AG10803 (cell line): ENCODE data around the gene JMY.

Experiments used
- DNase-seq: peaks from one replicate; pipeline ENCODE4 v3.0.0; 2010; ENCODE audit warnings: low read depth
- H3K4me3 ChIP-seq: 2 replicates; pipeline ENCODE4 v1.5.1; 2011; ENCODE audit warnings: mild to moderate bottlenecking, low read length, control low read depth
- CTCF ChIP-seq: conservative IDR thresholded peaks from 2 replicates; pipeline ENCODE4 v1.5.1; 2011; ENCODE audit warnings: mild to moderate bottlenecking, low read length, control low read depth, inconsistent platforms

JMY gene

GRCh38 chr5:79357398-79357797, 121.5 kb downstream of the JMY start:
- no peak for TF ChIP-seq CTCF
- peak; percentile 6 for DNase-seq
- no peak overlapping the region for H3K4me3 ChIP-seq
